HepG2 (cell line): ENCODE results near the gene NFS1. TPM values are rescaled to one million over a fixed set of nuclear protein-coding genes. Genes with fewer than 3 reads are reported as not detected.

Source experiments
- KDM6A ChIP-seq: IDR thresholded peaks from 2 replicates; pipeline ENCODE4 v1.6.1; 2016; ENCODE audit warnings: low read depth
- LCORL ChIP-seq, 2 experiments: fragments of 450-650 bp in 1 of 2; sonication (generic) in 1 of 2; formaldehyde crosslinking in 1 of 2; IDR thresholded peaks; 2 replicates each; pipeline versions ENCODE4 v1.5.0 to v1.6.1; 2017 to 2020; ENCODE audit warnings: antibody characterized with exemption in 1 of 2, missing genetic modification reagents in 1 of 2
- TCF7L2 ChIP-seq: IDR thresholded peaks from 2 replicates; pipeline ENCODE4 v1.6.1; 2011; ENCODE audit warnings: mild to moderate bottlenecking, low read depth, low read length, moderate library complexity
- ZNF558 ChIP-seq: sonication (generic); formaldehyde crosslinking; IDR thresholded peaks from 2 replicates; pipeline ENCODE4 v1.9.0; 2022; ENCODE audit warnings: mild to moderate bottlenecking, missing genetic modification reagents, borderline replicate concordance
- ZNF737 ChIP-seq: sonication (generic); formaldehyde crosslinking; IDR thresholded peaks from 2 replicates; pipeline ENCODE4 v1.5.0; 2020; ENCODE audit warnings: missing genetic modification reagents, mild to moderate bottlenecking, borderline replicate concordance
- ZNF766 ChIP-seq: sonication (generic); formaldehyde crosslinking; IDR thresholded peaks from 2 replicates; pipeline ENCODE4 v1.5.0; 2020; ENCODE audit warnings: missing genetic modification reagents, borderline replicate concordance
- ZSCAN20 ChIP-seq: sonication (generic); formaldehyde crosslinking; IDR thresholded peaks from 2 replicates; pipeline ENCODE4 v1.4.0; 2020; ENCODE audit warnings: missing genetic modification reagents, mild to moderate bottlenecking, borderline replicate concordance
- polyA plus RNA-seq, 8 experiments: library from polyadenylated mRNA; depleted of rRNA in 3 of 8; stranded (reverse) in 7 of 8; unstranded in 1 of 8; fragments of >200 nt; fragmentation: Illumina TruSeq in 4 of 8; extraction: Trizol in 4 of 8; gene quantifications; 2 replicates each; pipeline versions ENCODE4 v1.2.1 to v1.2.3, GENCODE V29; 2011 to 2016; ENCODE audit warnings: low read depth in 4 of 8, missing spikeins in 1 of 8, mixed read lengths in 1 of 8; ENCODE audit not compliant: insufficient read depth in 1 of 8
- total RNA-seq, 5 experiments: library from RNA; depleted of rRNA; stranded (reverse); fragments of >200 nt; fragmentation: Illumina TruSeq; extraction: Trizol; gene quantifications; 2 replicates each; pipeline ENCODE4 v1.2.3, GENCODE V29; 2016; ENCODE audit warnings: low read depth in 1 of 5
- TF ChIP-seq, protein P1 (sequence below): sonication (generic); formaldehyde crosslinking; IDR thresholded peaks from 2 replicates; pipeline ENCODE4 v1.4.0; 2020; ENCODE audit warnings: missing genetic modification reagents
- TF ChIP-seq, protein P2 (sequence below), 2 experiments: sonication (generic) in 1 of 2; formaldehyde crosslinking in 1 of 2; IDR thresholded peaks; 2 replicates each; pipeline versions ENCODE4 v1.6.1 to v1.9.0; 2014 to 2022; ENCODE audit warnings: antibody characterized with exemption in 1 of 2, borderline replicate concordance in 1 of 2, inconsistent platforms in 1 of 2, low read depth in 1 of 2, missing genetic modification reagents in 1 of 2
- TF ChIP-seq, protein P3 (sequence below): sonication (generic); formaldehyde crosslinking; IDR thresholded peaks from 2 replicates; pipeline ENCODE4 v1.4.0; 2020; ENCODE audit warnings: missing genetic modification reagents, mild to moderate bottlenecking, borderline replicate concordance
- TF ChIP-seq, protein P4 (sequence below): sonication (generic); formaldehyde crosslinking; IDR thresholded peaks from 2 replicates; pipeline ENCODE4 v1.5.0; 2020; ENCODE audit warnings: missing genetic modification reagents, mild to moderate bottlenecking, borderline replicate concordance

NFS1 gene
- total and polyA plus RNA-seq, 2 of the 13 experiments (the other 11 are each of a cell fraction or from before 2014, with no cell fraction given) = 65.9 to 88.1 TPM

DNA sequence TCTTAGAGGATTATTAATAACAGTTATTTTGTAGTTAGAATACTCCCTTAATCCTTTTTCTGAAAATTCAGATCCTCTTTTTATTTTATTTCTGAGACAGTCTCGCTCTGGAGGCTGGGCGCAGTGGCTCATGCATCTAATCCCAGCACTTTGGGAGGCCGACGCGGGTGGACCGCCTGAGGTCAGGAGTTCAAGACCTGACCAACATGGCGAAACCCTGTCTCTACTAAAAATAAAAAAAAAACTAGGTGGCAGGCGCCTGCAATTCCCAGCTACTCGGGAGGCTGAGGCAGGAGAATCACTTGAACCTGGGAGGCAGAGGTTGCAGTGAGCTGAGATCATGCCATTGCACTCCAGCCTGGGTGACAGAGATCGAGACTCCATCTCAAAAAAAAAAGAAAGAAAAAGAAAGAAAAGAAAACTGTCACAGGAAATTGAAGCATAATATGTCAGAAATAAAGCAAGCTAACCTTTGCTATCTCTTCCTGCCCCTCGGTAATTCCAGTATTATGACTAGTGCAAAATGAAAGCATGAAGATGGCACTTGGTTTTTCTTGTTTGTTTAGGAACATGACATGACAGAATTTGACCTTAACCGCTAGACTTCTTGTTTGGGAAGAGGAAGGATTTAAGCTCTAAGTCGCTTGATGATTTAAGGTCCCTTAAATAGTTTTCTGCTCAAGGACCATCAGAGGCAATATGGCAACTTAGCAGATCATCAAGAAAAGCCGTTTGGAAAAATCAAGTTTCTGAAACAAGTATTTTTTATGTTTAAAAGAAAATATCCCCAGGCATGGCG is 44.7 kb upstream of the NFS1 start (continued):
- TF ChIP-seq, protein P1, sequence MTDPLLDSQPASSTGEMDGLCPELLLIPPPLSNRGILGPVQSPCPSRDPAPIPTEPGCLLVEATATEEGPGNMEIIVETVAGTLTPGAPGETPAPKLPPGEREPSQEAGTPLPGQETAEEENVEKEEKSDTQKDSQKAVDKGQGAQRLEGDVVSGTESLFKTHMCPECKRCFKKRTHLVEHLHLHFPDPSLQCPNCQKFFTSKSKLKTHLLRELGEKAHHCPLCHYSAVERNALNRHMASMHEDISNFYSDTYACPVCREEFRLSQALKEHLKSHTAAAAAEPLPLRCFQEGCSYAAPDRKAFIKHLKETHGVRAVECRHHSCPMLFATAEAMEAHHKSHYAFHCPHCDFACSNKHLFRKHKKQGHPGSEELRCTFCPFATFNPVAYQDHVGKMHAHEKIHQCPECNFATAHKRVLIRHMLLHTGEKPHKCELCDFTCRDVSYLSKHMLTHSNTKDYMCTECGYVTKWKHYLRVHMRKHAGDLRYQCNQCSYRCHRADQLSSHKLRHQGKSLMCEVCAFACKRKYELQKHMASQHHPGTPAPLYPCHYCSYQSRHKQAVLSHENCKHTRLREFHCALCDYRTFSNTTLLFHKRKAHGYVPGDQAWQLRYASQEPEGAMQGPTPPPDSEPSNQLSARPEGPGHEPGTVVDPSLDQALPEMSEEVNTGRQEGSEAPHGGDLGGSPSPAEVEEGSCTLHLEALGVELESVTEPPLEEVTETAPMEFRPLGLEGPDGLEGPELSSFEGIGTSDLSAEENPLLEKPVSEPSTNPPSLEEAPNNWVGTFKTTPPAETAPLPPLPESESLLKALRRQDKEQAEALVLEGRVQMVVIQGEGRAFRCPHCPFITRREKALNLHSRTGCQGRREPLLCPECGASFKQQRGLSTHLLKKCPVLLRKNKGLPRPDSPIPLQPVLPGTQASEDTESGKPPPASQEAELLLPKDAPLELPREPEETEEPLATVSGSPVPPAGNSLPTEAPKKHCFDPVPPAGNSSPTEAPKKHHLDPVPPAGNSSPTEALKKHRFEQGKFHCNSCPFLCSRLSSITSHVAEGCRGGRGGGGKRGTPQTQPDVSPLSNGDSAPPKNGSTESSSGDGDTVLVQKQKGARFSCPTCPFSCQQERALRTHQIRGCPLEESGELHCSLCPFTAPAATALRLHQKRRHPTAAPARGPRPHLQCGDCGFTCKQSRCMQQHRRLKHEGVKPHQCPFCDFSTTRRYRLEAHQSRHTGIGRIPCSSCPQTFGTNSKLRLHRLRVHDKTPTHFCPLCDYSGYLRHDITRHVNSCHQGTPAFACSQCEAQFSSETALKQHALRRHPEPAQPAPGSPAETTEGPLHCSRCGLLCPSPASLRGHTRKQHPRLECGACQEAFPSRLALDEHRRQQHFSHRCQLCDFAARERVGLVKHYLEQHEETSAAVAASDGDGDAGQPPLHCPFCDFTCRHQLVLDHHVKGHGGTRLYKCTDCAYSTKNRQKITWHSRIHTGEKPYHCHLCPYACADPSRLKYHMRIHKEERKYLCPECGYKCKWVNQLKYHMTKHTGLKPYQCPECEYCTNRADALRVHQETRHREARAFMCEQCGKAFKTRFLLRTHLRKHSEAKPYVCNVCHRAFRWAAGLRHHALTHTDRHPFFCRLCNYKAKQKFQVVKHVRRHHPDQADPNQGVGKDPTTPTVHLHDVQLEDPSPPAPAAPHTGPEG (CRISPR knock-in tag) = peak; percentile 37; the same call in 1 of the 2 replicates
- TF ChIP-seq KDM6A (CRISPR knock-in tag) = no peak
- TF ChIP-seq, protein P2, sequence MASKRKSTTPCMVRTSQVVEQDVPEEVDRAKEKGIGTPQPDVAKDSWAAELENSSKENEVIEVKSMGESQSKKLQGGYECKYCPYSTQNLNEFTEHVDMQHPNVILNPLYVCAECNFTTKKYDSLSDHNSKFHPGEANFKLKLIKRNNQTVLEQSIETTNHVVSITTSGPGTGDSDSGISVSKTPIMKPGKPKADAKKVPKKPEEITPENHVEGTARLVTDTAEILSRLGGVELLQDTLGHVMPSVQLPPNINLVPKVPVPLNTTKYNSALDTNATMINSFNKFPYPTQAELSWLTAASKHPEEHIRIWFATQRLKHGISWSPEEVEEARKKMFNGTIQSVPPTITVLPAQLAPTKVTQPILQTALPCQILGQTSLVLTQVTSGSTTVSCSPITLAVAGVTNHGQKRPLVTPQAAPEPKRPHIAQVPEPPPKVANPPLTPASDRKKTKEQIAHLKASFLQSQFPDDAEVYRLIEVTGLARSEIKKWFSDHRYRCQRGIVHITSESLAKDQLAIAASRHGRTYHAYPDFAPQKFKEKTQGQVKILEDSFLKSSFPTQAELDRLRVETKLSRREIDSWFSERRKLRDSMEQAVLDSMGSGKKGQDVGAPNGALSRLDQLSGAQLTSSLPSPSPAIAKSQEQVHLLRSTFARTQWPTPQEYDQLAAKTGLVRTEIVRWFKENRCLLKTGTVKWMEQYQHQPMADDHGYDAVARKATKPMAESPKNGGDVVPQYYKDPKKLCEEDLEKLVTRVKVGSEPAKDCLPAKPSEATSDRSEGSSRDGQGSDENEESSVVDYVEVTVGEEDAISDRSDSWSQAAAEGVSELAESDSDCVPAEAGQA (IDR thresholded peaks at IDR 0.05; ENCODE audit: low read depth) = no peak
- TF ChIP-seq, protein P2 (CRISPR knock-in tag; IDR thresholded peaks at IDR 0.05; ENCODE audit: borderline replicate concordance) = 0 out of 2 replicates have a peak, but pooled peaks have one; percentile 17
- TF ChIP-seq, protein P3, sequence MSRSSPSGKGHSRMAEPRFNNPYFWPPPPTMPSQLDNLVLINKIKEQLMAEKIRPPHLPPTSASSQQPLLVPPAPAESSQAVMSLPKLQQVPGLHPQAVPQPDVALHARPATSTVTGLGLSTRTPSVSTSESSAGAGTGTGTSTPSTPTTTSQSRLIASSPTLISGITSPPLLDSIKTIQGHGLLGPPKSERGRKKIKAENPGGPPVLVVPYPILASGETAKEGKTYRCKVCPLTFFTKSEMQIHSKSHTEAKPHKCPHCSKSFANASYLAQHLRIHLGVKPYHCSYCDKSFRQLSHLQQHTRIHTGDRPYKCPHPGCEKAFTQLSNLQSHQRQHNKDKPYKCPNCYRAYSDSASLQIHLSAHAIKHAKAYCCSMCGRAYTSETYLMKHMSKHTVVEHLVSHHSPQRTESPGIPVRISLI (CRISPR knock-in tag) = peak; percentile 93
- peak; percentile 20; the same call in 1 of the 2 replicates for TF ChIP-seq LCORL (IDR thresholded peaks at IDR 0.05)
- 0 out of 2 replicates have a peak, but pooled peaks have one; percentile 6 for TF ChIP-seq LCORL (CRISPR knock-in tag; IDR thresholded peaks at IDR 0.05)
- TF ChIP-seq ZNF737 (CRISPR knock-in tag) = no peak
- TF ChIP-seq ZSCAN20 (CRISPR knock-in tag) = 0 out of 2 replicates have a peak, but pooled peaks have one; percentile 86
- TF ChIP-seq, protein P4, sequence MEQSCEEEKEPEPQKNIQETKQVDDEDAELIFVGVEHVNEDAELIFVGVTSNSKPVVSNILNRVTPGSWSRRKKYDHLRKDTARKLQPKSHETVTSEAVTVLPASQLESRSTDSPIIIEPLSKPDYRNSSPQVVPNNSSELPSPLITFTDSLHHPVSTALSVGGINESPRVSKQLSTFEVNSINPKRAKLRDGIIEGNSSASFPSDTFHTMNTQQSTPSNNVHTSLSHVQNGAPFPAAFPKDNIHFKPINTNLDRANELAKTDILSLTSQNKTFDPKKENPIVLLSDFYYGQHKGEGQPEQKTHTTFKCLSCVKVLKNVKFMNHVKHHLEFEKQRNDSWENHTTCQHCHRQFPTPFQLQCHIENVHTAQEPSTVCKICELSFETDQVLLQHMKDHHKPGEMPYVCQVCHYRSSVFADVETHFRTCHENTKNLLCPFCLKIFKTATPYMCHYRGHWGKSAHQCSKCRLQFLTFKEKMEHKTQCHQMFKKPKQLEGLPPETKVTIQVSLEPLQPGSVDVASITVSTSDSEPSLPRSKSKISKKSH (CRISPR knock-in tag) = 0 out of 2 replicates have a peak, but pooled peaks have one; percentile 43
- no peak for TF ChIP-seq ZNF558 (CRISPR knock-in tag)
- no peak for TF ChIP-seq TCF7L2
- peak; percentile 25; the same call in 1 of the 2 replicates for TF ChIP-seq ZNF766
